NCI-H748 treated with DMSO at 0.1 percent for 48 hours (cell line): ENCODE measurements around the gene POLE.
A peak's percentile ranks its signal among the peaks of the same experiment; 100 is the strongest.
"Not testable (repeated sequence)": the region's sequence is repeated elsewhere in the genome, so short reads cannot be mapped to it uniquely, and the experiment has no call there.

Experiments used
- DNase-seq: peaks from one replicate; lab custom pipeline; 2025; lab: John Stamatoyannopoulos, UW

Gene POLE

DNA sequence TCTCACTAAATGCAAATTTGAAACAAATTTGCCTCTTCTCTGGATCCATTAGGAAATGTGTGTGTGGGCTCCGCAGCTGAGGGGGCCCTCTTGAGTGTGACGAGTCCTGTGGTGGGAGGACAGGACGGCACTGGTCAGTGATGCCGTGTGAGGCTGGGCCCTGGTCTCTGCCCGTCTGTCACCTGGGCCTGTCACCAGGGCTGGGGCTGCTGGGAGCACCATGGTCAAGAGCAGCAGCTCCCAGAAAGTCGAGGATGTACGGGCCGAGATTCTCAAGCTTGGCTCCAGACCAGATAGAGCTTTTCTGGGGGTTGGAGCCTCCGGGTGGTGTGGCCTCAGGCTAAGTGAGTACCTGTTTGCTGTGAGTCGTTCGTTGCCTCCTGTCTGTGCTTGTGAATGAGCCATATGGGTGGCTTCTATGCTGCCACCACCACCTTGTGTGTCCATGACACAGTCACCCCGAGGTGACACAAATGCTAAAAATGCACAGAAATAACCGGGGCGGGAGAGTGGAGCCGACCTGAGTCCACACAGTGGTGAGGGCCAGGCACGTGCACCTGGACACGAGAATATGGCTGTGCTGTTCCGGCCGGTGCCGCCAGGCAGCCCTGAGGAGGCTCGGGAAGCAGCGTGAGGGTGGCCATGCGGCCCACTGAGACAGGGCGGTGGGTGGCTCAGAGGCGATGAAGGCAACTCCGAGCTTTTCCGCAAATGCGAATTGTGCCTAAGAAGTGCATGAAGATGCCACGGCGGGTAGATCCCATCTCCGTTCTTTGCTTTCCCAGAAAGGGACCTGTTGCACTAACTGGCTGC is 32.2 kb upstream of the POLE start:
- DNase-seq = no peak

DNA sequence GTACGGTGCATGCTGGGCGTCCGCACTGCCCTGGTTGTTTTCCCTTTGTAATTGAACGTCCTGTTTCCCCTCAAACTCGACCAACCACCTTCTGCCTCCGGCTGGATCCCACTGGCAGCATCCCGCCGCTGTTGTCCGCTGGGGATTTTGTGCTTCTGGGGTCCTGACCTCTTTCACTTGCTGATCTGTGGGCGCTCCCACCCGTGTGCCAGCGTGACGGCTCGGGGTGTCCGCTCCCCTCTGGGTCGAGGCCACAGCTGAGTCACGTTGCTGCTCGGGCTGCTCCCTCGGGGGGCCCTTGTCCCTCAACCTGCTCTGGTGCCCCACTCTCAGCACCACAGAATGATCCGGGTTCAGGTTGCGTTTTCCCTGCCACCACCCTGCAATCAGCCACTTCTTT is 31.5 kb upstream of the POLE start:
- DNase-seq = no peak

- DNase-seq = no peak
Observed at GRCh38 chr12:132717531-132718387, 30.6 kb upstream of the POLE start.

GRCh38 chr12:132717011-132717410 is 29.9 kb upstream of the POLE start:
- no peak for DNase-seq

DNA sequence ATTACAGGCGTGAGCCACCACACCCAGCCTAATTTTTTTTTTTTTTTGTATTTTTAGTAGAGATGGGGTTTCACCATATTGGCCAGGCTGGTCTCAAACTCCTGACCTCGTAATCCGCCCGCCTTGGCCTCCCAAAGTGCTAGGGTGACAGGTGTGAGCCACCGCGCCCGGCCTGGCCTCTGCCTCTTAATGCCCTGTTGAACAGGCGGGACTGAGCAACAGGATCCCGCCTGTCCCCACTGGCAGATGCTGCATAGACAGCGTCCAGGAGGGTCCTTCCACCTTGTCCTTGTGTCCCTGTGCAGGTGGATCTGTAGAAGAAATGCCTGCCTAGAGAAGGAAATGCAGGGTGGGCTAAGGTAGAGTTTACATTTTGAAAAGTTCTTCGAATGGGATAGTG is 29.2 kb upstream of the POLE start:
- no peak for DNase-seq

DNA sequence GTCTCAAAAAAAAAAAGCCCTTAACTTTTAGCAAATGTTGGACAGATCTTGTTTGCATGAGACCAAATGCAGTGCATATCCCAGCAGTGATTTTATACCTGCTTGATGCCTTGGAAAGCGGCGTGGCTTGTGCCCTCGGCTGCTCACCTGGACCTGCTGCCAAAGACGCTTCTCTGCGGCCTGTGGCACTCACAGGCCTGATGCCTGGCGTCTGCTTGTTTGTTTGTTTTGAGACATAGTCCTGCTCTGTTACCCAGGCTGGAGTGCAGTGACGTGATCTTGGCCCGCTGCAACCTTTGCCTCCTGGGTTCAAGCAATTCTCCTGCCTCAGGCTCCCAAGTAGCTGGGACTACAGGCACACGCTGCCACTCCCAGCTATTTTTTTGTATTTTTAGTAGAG is 28.7 kb upstream of the POLE start:
- no peak for DNase-seq

GRCh38 chr12:132713123-132713522 is 26.0 kb upstream of the POLE start:
- DNase-seq = no peak

DNA sequence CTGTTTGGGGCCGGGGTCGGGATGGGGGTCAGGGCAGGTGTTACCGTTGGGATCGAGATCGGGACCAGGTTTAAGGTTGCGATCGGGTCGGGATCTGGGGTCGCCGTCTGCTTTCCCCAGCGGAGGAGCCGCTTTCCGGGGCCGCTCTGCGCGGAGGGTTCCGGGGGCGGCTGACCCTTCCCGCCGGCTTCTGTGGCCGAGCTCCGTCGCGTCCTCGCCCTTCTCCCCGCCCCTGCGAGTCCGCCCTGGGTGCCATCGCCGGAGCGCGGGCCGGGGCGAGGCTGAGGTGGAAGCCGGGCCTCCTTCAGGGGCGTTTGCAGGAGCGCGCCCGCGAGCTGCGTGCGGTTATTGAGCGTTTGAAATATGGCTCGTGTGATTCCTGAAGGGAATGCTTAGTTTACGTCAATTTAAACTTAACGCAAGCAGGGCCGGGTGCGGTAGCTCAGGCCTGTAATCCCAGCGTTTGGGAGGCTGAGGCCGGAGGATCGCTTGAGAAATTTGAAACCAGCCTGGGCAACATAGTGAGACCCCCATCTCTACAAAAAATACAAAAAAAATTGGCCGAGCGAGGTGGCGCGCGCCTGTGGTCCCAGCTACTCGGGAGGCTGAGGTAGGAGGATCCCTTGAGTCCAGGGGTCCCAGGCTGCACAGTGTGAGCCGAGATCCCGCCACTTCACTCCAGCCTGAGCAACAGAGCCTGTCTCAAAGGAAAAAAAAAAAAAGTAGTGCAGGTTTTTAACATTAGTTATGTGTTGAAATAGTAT is 24.1 kb upstream of the POLE start:
- no peak for DNase-seq

- DNase-seq = peak; percentile 60
Observed at GRCh38 chr12:132710405-132711079, 23.4 kb upstream of the POLE start, which contains the start of gene PGAM5. PGAM5 (plus strand) TSS chr12:132710842; CDS start chr12:132710877, 35 bp downstream.

DNA sequence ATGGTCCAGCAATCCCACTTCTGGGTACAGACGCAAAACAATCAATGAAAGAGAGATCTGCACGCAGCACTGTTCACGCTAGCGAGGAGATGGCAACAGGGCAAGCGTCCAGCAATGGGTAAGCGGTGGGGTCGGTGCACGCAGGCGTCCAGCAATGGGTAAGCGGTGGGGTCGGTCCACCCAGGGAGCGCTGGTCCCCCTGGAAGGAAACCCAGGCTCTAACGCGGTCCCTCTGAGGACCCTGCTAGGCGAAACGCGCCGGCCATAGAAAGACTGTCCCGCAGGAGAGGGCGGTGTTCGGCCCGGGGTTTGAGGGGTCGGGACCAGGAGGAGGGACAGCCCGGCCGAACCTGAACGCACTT is 22.9 kb upstream of the POLE start:
- no peak for DNase-seq

DNA sequence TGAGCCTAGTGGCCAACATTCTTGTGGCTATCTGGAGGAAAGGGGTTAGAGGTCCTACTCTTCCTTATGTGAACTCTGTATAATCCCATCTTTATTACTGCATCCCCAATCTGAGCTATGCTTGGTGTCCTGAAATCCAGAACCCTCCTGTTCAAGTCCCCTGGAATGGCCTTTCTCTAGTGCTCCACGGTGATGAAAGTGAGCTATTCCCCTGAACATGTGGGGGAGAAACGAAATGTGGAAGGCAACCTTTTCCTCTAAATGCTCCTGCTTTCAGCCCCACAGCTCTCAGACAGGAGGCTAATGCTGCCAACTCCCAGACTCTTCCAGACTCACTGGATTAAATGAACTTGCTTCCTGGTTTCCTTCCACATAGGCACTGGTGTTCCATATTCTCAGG is 21.0 kb upstream of the POLE start:
- no peak for DNase-seq

DNA sequence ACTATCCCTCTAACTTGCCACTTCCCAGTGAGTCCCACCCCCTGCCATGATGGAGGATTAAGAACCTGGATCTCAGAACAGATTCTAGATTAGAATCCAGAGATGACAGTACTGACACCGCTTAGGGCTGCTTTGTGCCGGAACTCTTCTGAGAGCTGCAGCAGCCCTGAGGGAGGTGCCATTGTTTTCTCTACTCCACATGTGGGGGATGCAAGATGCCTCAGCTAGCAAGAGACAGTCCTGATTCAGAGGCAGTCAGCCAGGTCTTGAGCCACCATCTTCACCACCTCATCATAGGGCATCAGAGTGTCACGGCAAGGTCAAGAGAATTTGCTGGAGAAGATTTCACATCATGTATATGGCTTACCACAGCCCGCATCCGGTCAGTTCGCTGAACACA is 20.1 kb upstream of the POLE start:
- DNase-seq = no peak

- DNase-seq = no peak
Observed at GRCh38 chr12:132703641-132704040, 16.5 kb upstream of the POLE start.

DNA sequence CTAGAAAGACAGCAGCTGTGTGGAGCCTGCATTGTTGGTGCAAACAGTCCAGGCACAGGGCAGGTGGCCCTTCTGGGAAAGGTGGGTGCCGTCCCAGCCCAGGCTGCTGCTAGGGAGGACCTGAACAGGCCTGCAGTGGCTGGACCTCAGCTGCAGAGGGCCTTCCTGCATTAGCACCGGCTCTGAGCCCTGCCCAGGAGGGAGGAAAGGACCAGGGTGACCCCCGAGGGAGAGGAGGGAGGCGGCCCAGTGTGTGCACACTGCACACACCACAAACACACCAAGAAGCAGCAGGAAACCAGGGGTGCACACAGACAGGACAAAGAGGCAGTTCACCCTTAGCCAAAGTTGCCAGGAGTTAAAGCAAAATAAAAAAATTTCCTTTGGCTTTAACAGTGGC is 15.5 kb upstream of the POLE start:
- DNase-seq = no peak

DNA sequence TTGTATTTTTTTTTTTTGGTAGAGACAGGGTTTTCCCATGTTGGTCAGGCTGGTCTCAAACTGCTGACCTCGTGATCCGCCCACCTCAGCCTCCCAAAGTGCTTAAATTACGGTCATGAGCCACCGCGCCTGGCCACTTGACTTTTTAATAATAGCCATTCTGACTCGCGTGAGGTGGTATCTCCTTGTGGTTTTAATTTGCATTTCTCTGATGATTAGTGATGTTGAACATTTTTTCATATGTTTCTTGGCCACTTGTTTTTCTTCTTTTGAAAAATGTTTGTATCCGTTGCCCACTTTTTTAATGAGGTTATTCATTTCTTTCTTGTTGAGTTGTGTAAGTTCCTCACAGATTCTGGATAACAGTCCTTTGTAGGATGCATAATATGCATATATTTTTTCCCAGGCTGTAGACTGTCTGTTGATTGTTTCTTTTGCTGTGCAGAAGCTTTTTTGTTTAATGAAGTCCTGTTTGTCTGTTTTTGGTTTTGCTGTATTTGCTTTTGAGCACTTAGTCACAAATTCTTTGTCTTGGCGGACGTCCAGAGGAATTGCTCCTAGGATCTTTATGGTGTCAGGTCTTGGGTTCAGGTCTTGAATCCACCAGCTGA is 13.2 kb upstream of the POLE start:
- no peak for DNase-seq

DNA sequence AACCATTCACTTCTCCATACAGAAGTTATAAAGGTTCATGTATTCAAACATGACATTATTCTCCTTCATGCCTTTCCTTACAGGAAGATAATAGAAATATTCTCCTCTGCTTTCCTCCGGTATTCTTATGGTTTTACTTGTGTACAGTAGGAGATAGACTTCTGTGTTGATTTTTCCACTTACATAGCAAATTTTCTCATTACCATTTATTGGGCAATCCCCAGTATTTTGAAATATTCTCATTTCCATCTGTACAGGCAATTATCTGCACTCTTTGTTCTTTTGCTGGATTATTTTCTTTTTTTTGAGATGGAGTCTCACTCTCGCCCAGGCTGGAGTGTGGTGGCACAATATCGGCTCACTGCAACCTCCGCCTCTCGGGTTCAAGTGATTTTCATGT is 11.2 kb upstream of the POLE start:
- DNase-seq = no peak

GRCh38 chr12:132695431-132695830 is 8.3 kb upstream of the POLE start:
- DNase-seq = no peak

DNA sequence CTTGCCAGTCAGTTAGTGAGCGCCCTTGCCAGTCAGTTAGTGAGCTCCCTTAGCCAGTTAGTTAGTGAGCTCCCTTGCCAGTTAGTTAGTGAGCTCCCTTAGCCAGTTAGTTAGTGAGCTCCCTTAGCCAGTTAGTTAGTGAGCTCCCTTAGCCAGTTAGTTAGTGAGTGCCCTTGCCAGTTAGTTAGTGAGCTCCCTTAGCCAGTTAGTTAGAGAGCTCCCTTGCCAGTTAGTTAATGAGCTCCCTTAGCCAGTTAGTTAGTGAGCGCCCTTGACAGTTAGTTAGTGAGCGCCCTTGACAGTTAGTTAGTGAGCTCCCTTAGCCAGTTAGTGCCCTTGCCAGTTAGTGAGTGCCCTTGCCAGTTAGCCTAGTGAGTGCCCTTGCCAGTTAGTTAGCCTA is 7.7 kb upstream of the POLE start:
- DNase-seq = not testable (repeated sequence)

- DNase-seq = not testable (repeated sequence)
Observed at GRCh38 chr12:132692030-132692429, 4.9 kb upstream of the POLE start.

DNA sequence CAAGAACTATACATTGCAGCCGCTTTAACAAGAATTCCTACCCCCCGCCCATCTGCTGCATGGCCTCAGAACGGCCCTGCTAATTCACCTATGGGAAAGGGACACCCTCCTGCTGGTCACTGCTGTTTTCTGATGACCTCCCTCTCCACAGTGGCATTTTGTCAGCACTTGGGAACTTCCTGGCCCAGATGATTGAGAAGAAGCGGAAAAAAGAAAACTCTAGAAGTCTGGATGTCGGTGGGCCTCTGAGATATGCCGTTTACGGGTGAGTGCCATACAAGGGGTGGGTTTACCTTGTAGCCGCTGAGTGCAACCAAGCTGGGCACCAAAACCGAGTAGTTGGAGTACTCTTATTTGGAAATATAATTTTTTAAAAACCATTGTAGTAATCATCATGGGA is 3.0 kb upstream of the POLE start:
- no peak for DNase-seq

GRCh38 chr12:132689227-132689626 is 2.1 kb upstream of the POLE start:
- no peak for DNase-seq

DNA sequence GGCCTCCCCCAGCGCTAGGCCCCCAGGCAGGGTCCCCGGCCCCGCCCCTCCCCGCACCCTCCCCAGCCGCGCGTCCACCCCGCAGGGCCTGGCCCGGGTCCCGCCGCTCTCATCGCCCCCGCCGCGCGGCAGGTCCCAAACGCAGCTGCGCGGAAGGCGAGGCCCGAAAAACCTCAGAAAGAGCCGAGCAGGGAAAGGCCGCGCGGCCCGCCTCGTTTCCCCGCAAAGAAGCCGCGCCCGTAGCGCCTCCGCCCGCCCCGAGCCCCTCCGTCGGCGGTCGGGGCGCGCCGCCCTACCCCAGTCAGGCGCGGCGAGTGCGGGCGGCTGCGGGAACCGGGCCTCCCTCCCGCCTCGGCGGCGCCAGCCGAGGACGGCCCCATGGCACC is 324 bp downstream of the POLE start:
- DNase-seq = peak; percentile 42
